PFSK-1 (cell line): ENCODE data around the gene TTN.

Experiments used
- SIN3A ChIP-seq: IDR thresholded peaks from 2 replicates; pipeline ENCODE4 v1.6.1; 2012; ENCODE audit warnings: mild to moderate bottlenecking, low read length, moderate library complexity, borderline replicate concordance; ENCODE audit not compliant: insufficient read depth
- TAF1 ChIP-seq: IDR thresholded peaks from 2 replicates; pipeline ENCODE4 v1.6.1; 2012; ENCODE audit warnings: low read length, control low read depth, borderline replicate concordance; ENCODE audit not compliant: insufficient read depth

DNA sequence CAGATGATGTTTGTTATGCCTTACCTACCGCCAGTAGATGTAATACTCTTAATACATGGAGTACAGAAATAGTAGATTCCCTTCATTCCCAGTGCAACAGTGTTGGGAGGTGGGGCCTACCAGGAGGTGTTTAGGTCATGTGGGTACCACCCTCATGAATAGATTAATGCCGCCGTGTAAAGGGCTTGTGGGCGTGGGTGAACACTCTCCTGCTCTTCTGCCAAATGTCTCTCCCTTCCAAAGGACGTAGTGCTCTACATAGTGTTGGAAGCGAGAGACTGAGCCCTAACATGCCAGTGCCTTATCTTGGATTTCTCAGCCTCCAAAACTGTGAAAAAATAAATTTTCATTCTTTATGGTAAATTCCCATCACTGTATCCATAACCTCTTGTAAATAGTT is 296.8 kb downstream of the TTN start:
- no peak for TF ChIP-seq TAF1
- TF ChIP-seq SIN3A, result no peak
